Left lung (tissue), 10 donors: ENCODE data around the gene ZNF134. TPM values are rescaled to one million over a fixed set of nuclear protein-coding genes. Genes with fewer than 3 reads are reported as not detected.

Experiments
- ATAC-seq: fragments of 200-7000 bp; cut with Tn5 transposase; one replicate; pipeline ENCODE4 v1.9.1; 2020; ENCODE audit warnings: moderate library complexity
- DNase-seq, 4 donors: peaks; one replicate each; pipeline ENCODE4 v3.0.0-alpha.2; 2013 to 2020
- H3K27ac ChIP-seq, 2 donors: fragments of 200-600 bp; sonication (generic) in 1 of 2; one replicate each; pipeline versions ENCODE4 v1.5.0 to v1.8.0; 2020 to 2021
- H3K27me3 ChIP-seq, 2 donors: fragments of 200-600 bp; sonication (generic) in 1 of 2; one replicate each; pipeline versions ENCODE4 v1.5.0 to v1.8.0; 2020 to 2021
- H3K36me3 ChIP-seq, 2 donors: fragments of 200-600 bp; sonication (generic) in 1 of 2; one replicate each; pipeline versions ENCODE4 v1.5.0 to v1.8.0; 2020 to 2021
- H3K4me1 ChIP-seq, 2 donors: fragments of 200-600 bp; one replicate each; pipeline ENCODE4 v1.8.0; 2021
- H3K4me3 ChIP-seq, 2 donors: fragments of 200-600 bp; sonication (generic) in 1 of 2; one replicate each; pipeline versions ENCODE4 v1.5.0 to v1.8.0; 2020 to 2021; ENCODE audit warnings: mild to moderate bottlenecking in 1 of 2
- H3K9me3 ChIP-seq, 2 donors: fragments of 200-600 bp; sonication (generic) in 1 of 2; one replicate each; pipeline versions ENCODE4 v1.5.0 to v1.8.0; 2020 to 2021
- intact Hi-C, 2 donors: fragments of 100-400 bp; cut with DNase I; formaldehyde crosslinking; loops; one replicate each; pipeline versions ENCODE4 v1.11.2 to v1.14.2; 2022
- polyA plus RNA-seq, 6 donors: library from polyadenylated mRNA; unstranded; fragments of 120-200 nt; gene quantifications; one replicate each; pipeline ENCODE4 v1.2.1, GENCODE V29; 2013; ENCODE audit not compliant: insufficient read length in 6 of 6
- total RNA-seq, 2 donors: library from RNA; stranded (reverse); fragmentation: NEBNext Ultra II Directional; extraction: Animal tissue kit (Norgen Biotek cat#: 25700); gene quantifications; one replicate each; pipeline ENCODE4 v1.2.1, GENCODE V29; 2021
- TF ChIP-seq, protein P1 (sequence below), 2 donors: fragments of 200-600 bp; sonication (generic) in 1 of 2; IDR thresholded peaks; one replicate each; pipeline versions ENCODE4 v1.5.0 to v1.8.0; 2021; ENCODE audit warnings: antibody characterized with exemption in 2 of 2
- donor health status: DM: no; HTN: yes; CAD: no.
- donor health status: DM: no; HTN: no; CAD: no.

ZNF134 gene
- total and polyA plus RNA-seq, 8 donors, result 14.7 to 27.7 (median 25.9) TPM

DNA sequence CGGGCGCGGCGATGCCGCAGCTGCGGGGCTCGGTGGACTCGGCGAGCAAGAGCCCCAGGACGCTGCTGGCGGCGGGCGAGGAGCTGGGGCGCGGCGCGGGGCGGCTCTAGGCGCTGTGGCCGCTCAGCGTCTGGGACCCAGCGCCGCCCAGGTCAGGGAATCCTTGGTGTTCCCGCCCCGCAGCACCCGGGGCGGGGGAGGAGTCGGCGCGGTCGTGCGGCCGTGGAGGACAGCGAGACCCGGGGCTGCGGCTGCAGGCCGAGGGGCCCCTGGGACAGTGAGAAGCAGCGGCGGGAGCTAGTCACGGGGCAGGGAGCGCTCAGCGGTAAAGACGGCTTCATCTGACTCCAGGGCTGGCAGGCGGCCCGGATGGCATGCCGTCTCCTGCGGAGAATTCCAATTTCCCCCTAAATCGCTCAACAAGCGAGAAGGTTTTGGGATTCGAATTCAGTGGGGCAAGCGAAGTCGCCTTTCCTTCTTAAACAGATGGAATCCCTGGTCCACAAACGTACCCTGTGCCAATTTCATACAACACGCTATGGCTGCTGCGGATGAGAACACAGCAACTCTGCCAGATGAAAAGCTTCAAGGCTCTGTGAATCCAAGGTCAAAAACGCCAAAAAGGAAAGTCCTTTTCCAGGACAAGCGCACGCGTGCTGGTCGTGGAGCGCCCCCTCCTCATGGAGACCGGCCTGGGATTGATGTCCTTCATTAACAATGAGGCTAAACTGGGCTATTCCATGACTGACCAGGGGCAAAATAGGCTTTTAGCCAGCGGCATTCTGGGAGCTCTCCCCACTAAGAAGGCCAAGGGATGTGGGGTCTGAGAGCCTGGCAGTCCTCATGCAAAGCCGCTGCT lies 50.5 kb downstream of the ZNF134 start:
- ATAC-seq (peak; percentile 96), DNase-seq (peak; percentile 42 to 85 (median 78))
- Histone ChIP-seq H3K4me3 (peak overlapping the region; percentile 37 to 45), H3K36me3 (no peaks in the 10 kb centered on the region), H3K9me3 (no peaks in the 10 kb centered on the region), H3K27ac (peak overlapping the region; percentile 34 to 60), H3K27me3 (peaks cover 0 to 44% of the 10 kb centered on the region in 2 donors), H3K4me1 (no peaks in the 10 kb centered on the region)
- TF ChIP-seq, protein P1, sequence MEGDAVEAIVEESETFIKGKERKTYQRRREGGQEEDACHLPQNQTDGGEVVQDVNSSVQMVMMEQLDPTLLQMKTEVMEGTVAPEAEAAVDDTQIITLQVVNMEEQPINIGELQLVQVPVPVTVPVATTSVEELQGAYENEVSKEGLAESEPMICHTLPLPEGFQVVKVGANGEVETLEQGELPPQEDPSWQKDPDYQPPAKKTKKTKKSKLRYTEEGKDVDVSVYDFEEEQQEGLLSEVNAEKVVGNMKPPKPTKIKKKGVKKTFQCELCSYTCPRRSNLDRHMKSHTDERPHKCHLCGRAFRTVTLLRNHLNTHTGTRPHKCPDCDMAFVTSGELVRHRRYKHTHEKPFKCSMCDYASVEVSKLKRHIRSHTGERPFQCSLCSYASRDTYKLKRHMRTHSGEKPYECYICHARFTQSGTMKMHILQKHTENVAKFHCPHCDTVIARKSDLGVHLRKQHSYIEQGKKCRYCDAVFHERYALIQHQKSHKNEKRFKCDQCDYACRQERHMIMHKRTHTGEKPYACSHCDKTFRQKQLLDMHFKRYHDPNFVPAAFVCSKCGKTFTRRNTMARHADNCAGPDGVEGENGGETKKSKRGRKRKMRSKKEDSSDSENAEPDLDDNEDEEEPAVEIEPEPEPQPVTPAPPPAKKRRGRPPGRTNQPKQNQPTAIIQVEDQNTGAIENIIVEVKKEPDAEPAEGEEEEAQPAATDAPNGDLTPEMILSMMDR (IDR thresholded peaks at IDR 0.05), result no peak
- intact Hi-C loops, result no loop called here

DNA sequence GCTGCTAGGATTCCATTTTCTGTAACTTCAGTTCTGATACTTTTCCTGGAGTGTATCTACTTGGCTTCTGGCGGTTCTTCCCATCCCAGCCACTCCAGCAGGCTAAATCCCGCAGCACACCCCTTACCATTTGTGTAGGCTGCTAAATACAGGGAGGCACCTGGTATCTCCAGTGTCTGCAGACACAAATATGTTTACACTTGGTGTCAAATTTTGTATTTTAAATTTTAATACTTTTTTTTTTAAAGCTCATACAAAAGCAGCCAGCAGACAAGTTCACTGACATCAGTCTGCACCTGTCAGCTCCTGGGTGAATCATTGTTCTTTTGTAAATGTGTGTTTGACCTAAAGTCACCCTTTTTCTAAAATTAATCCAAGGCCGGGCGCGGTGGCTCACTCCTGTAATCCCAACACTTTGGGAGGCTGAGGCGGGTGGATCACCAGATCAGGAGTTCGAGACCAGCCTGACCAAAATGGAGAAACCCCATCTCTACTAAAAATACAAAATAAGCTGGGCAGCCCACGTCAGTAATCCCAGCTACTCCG lies 51.3 kb downstream of the ZNF134 start:
- no peak for ATAC-seq
- TF ChIP-seq, protein P1 (IDR thresholded peaks at IDR 0.05), result no peak
- intact Hi-C loops, result no loop called here
- no peaks in the 10 kb centered on the region for H3K36me3 ChIP-seq
- no peak overlapping the region for H3K4me3 ChIP-seq
- peak overlapping the region in 1 of 2 donors; percentile 60 for H3K27ac ChIP-seq
- H3K27me3 ChIP-seq, result peaks cover 0 to 44% of the 10 kb centered on the region in 2 donors
- no peaks in the 10 kb centered on the region for H3K4me1 ChIP-seq
- no peaks in the 10 kb centered on the region for H3K9me3 ChIP-seq
- DNase-seq, result no peak

DNA sequence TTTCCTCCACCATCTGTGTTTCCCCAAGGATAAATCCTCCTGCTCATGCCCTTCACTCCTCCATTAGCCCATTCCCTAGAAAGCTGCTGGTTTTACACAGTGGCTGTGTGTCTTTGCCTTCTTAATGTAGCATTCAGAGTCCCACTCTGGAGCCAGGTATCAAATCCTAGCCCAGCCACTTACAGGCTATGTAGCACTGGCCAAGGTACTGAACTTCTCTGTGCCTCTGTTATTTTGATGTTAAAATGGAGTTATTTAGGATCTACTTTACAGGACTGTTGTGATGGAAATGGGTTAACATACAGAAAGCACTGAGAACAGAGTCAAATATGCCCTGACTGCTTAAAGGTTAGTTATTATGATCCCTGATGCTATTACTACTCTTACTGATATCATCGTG lies 53.2 kb downstream of the ZNF134 start:
- TF ChIP-seq, protein P1 (IDR thresholded peaks at IDR 0.05), result no peak

DNA sequence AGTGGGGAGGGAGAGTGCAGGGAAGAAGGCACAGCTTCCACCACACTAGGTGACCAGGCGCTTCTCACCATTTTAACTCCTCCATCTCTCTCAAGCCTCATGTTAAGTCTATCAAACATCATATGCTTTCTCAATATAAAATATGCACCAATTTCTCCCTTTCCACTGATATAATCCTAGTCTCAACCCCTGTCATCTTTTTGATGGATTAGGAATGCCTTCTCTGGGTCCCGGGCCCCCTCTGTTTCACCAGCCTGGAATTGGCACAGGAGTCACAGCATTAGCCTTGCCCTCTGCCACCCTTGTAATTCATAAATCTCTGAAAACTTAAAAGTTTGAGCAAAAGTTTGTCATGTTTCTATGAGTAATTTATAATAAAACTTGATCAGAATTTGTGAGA lies 54.6 kb downstream of the ZNF134 start, which contains the start of gene ZSCAN4:
TSS of gene ZSCAN4 (plus strand) at position 301 of the 400 bp plus-strand sequence. CDS start 7,211 bp downstream, outside the sequence.
- no peak for ATAC-seq
- H3K36me3 ChIP-seq, result no peaks in the 10 kb centered on the region
- no peak for DNase-seq
- intact Hi-C loops, result no loop called here
- H3K27ac ChIP-seq, result no peak within 1 kb of the TSS
- H3K9me3 ChIP-seq, result peaks cover 0 to under 1% of the 10 kb centered on the region in 2 donors
- TF ChIP-seq, protein P1 (IDR thresholded peaks at IDR 0.05), result no peak
- no peaks in the 10 kb centered on the region for H3K4me1 ChIP-seq
- H3K4me3 ChIP-seq, result no peak within 1 kb of the TSS
- H3K27me3 ChIP-seq, result peaks cover 0 to 32% of the 10 kb centered on the region in 2 donors

More for the DNA sequence above, 53.2 kb downstream of the ZNF134 start:
- no peaks in the 10 kb centered on the region for H3K9me3 ChIP-seq
- DNase-seq, result no peak
- no peak overlapping the region for H3K4me3 ChIP-seq
- H3K4me1 ChIP-seq, result no peaks in the 10 kb centered on the region
- intact Hi-C loops, result no loop called here
- no peaks in the 10 kb centered on the region for H3K36me3 ChIP-seq
- H3K27me3 ChIP-seq, result peaks cover 0 to 44% of the 10 kb centered on the region in 2 donors
- H3K27ac ChIP-seq, result no peak overlapping the region
- ATAC-seq, result no peak
